Amniotic stem cell (primary cell): ENCODE measurements around the gene IDE.

Source experiments
- DNase-seq: peaks from one replicate; lab custom pipeline; 2025; lab: John Stamatoyannopoulos, UW

The IDE gene

GRCh38 chr10:92567952-92568600 lies 5.8 kb downstream of the IDE start:
- DNase-seq = peak; percentile 49

GRCh38 chr10:92562424-92562823 lies 11.5 kb downstream of the IDE start:
- DNase-seq = no peak

- no peak for DNase-seq
Measured at GRCh38 chr10:92559046-92559445, 14.8 kb downstream of the IDE start.

- DNase-seq = no peak
Measured at GRCh38 chr10:92553959-92554358, 19.9 kb downstream of the IDE start.

GRCh38 chr10:92552310-92552709 lies 21.6 kb downstream of the IDE start:
- DNase-seq = no peak

GRCh38 chr10:92550924-92551323 lies 23.0 kb downstream of the IDE start:
- DNase-seq = no peak

GRCh38 chr10:92547676-92548075 lies 26.2 kb downstream of the IDE start:
- no peak for DNase-seq

- DNase-seq = no peak
Measured at GRCh38 chr10:92545556-92545955, 28.3 kb downstream of the IDE start.

- DNase-seq = no peak
Measured at GRCh38 chr10:92544296-92544695, 29.6 kb downstream of the IDE start.

GRCh38 chr10:92542458-92542857 lies 31.4 kb downstream of the IDE start:
- DNase-seq = no peak

GRCh38 chr10:92541583-92541982 lies 32.3 kb downstream of the IDE start:
- DNase-seq = no peak

GRCh38 chr10:92538231-92538958 lies 35.5 kb downstream of the IDE start:
- no peak for DNase-seq

- no peak for DNase-seq
Measured at GRCh38 chr10:92530891-92531535, 42.9 kb downstream of the IDE start.

- no peak for DNase-seq
Measured at GRCh38 chr10:92530421-92530820, 43.5 kb downstream of the IDE start.

GRCh38 chr10:92527716-92528115 lies 46.2 kb downstream of the IDE start:
- no peak for DNase-seq

- DNase-seq = no peak
Measured at GRCh38 chr10:92523639-92524038, 50.3 kb downstream of the IDE start.

- DNase-seq = peak; percentile 68
Measured at GRCh38 chr10:92517034-92517655, 56.7 kb downstream of the IDE start.

GRCh38 chr10:92508866-92509265 lies 65.0 kb downstream of the IDE start:
- DNase-seq = no peak

- no peak for DNase-seq
Measured at GRCh38 chr10:92506336-92506735, 67.6 kb downstream of the IDE start.

- DNase-seq = no peak
Measured at GRCh38 chr10:92505044-92505443, 68.8 kb downstream of the IDE start.

GRCh38 chr10:92502296-92502808 lies 71.5 kb downstream of the IDE start:
- DNase-seq = no peak

GRCh38 chr10:92493362-92493761 lies 80.5 kb downstream of the IDE start:
- no peak for DNase-seq
